Measurements from ENCODE around the gene COQ8A. TPM values are rescaled to one million over a fixed set of nuclear protein-coding genes. Genes with fewer than 3 reads are reported as not detected.

The COQ8A gene
- total and polyA plus RNA-seq, 2 donors (not counting 1 experiment from before 2014, with no cell fraction given) = 3.8 to 19.7 TPM

DNA sequence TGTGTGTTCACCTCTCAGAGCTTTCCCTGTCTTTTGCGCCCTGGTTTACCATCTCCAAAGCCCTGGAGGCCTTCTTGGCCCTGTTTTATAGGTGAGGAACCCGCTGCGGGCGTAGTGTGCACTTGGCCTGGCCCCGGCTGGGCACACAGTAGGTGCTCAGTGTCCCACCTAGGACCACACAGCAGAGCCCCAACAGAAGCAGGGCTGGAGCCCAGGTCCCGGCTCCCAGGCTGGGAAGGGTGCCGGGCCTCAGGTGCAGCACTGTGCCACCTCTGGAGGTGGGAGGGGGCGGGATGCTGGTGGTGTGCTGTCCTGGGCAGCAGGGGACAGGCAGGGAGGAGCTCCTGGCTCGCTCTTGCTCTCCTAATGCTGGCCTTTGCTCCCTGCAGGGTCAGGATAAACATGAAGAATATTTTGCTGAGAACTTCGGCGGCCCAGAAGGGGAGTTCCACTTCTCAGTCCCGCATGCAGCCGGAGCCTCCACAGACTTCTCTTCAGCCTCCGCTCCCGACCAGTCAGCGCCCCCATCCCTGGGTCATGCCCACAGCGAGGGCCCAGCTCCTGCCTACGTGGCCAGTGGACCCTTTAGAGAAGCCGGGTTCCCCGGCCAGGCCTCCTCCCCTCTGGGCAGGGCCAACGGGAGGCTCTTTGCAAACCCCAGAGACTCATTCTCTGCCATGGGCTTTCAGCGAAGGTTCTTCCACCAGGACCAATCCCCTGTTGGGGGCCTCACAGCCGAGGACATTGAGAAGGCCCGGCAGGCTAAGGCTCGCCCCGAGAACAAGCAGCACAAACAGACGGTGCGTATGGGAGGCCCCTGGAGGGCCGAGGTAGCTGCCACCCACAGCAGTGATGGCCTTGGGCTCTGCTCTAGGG is 24.8 kb downstream of the COQ8A start:
- Histone ChIP-seq H3K36me3 (ENCODE audit: control insufficient read depth, insufficient read depth, low read length) (no peaks in the 10 kb centered on the region), H3K4me3 (replicated peaks in 1 of 4; ENCODE audit: control extremely low read depth in 1 of 4, insufficient read depth in 1 of 4, low read depth in 3 of 4, low read length in 4 of 4) (no peak overlapping the region), H3K27me3 (ENCODE audit: control insufficient read depth, insufficient read depth, low read length) (no peaks in the 10 kb centered on the region), H3K4me2 (ENCODE audit: extremely low read depth, insufficient read depth, low read length) (no peak overlapping the region), H4K20me1 (ENCODE audit: control insufficient read depth, extremely low read depth, insufficient read depth, low read length) (no peaks in the 10 kb centered on the region), H3K9me3 (ENCODE audit: control insufficient read depth, insufficient read depth, low read depth, low read length) (no peaks in the 10 kb centered on the region), H3K79me2 (ENCODE audit: control insufficient read depth, insufficient read depth, low read length) (no peaks in the 10 kb centered on the region), H2AFZ (ENCODE audit: low read length) (no peak overlapping the region), H3K27ac (ENCODE audit: insufficient read depth, low read length) (no peak overlapping the region), H3K9ac (ENCODE audit: insufficient read depth, low read length) (no peak overlapping the region), H3K4me1 (ENCODE audit: control insufficient read depth, extremely low read depth, insufficient read depth, low read length) (no peaks in the 10 kb centered on the region)
- TF ChIP-seq EZH2 (IDR thresholded peaks at IDR 0.05; ENCODE audit: low read length, missing control alignments) = no peak
- TF ChIP-seq, protein P1, sequence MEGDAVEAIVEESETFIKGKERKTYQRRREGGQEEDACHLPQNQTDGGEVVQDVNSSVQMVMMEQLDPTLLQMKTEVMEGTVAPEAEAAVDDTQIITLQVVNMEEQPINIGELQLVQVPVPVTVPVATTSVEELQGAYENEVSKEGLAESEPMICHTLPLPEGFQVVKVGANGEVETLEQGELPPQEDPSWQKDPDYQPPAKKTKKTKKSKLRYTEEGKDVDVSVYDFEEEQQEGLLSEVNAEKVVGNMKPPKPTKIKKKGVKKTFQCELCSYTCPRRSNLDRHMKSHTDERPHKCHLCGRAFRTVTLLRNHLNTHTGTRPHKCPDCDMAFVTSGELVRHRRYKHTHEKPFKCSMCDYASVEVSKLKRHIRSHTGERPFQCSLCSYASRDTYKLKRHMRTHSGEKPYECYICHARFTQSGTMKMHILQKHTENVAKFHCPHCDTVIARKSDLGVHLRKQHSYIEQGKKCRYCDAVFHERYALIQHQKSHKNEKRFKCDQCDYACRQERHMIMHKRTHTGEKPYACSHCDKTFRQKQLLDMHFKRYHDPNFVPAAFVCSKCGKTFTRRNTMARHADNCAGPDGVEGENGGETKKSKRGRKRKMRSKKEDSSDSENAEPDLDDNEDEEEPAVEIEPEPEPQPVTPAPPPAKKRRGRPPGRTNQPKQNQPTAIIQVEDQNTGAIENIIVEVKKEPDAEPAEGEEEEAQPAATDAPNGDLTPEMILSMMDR (conservative IDR thresholded peaks at IDR 0.05 in 1 of 2, IDR thresholded peaks at IDR 0.05 in 1 of 2; ENCODE audit: low read depth in 1 of 2, low read length in 2 of 2) = no peak
- no peak for DNase-seq (ENCODE audit: low read depth in 2 of 2)

DNA sequence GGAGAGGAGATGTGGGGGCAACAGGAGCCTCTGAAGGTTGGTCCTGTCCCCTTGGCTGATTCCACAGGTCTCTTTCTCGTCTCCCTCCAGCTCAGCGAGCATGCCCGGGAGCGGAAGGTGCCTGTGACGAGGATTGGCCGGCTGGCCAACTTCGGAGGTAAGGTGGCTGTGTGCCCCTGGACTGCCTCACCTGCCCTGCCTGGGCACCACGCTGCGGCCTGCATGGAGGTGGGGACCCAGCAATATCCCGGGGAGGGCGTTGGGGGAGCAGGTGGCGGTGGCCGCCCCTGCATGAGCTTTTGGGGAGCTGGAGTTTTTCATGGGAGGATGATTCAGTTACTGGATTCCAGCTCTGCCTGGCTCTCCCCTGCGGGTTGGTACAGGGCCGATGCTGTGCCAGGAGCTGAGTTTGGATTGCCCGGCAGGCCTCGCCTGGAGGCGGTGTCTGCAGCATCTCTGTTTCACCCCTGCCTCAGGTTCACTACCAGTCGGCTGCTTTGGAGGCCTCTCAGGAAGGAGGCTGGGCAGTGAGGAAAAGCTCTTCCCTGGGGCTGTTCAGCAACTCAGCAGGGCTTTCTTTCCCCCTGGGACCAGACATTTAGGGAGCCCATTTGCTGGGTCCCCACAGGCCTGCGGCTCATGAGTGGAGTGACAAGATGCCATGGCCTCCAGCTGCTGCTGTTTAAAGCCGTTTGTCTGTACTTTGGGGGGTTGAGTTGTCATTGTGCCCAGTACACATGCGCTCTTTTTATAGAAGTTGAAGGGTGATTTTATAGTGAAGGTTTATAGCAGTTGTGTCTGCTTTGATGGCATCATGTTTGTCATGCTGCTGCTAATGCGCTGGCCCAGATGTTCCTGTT is 25.7 kb downstream of the COQ8A start:
- Histone ChIP-seq H3K27me3 (ENCODE audit: control insufficient read depth, insufficient read depth, low read length) (no peaks in the 10 kb centered on the region), H3K4me2 (ENCODE audit: extremely low read depth, insufficient read depth, low read length) (no peak overlapping the region), H3K36me3 (ENCODE audit: control insufficient read depth, insufficient read depth, low read length) (no peaks in the 10 kb centered on the region), H2AFZ (ENCODE audit: low read length) (no peak overlapping the region), H4K20me1 (ENCODE audit: control insufficient read depth, extremely low read depth, insufficient read depth, low read length) (no peaks in the 10 kb centered on the region), H3K4me1 (ENCODE audit: control insufficient read depth, extremely low read depth, insufficient read depth, low read length) (no peaks in the 10 kb centered on the region), H3K9ac (ENCODE audit: insufficient read depth, low read length) (no peak overlapping the region), H3K9me3 (ENCODE audit: control insufficient read depth, insufficient read depth, low read depth, low read length) (no peaks in the 10 kb centered on the region), H3K79me2 (ENCODE audit: control insufficient read depth, insufficient read depth, low read length) (no peaks in the 10 kb centered on the region), H3K4me3 (replicated peaks in 1 of 4; ENCODE audit: control extremely low read depth in 1 of 4, insufficient read depth in 1 of 4, low read depth in 3 of 4, low read length in 4 of 4) (no peak overlapping the region), H3K27ac (ENCODE audit: insufficient read depth, low read length) (no peak overlapping the region)
- DNase-seq (ENCODE audit: low read depth in 2 of 2) = no peak
- TF ChIP-seq, protein P1 (conservative IDR thresholded peaks at IDR 0.05 in 1 of 2, IDR thresholded peaks at IDR 0.05 in 1 of 2; ENCODE audit: low read depth in 1 of 2, low read length in 2 of 2) = no peak
- no peak for TF ChIP-seq EZH2 (IDR thresholded peaks at IDR 0.05; ENCODE audit: low read length, missing control alignments)

DNA sequence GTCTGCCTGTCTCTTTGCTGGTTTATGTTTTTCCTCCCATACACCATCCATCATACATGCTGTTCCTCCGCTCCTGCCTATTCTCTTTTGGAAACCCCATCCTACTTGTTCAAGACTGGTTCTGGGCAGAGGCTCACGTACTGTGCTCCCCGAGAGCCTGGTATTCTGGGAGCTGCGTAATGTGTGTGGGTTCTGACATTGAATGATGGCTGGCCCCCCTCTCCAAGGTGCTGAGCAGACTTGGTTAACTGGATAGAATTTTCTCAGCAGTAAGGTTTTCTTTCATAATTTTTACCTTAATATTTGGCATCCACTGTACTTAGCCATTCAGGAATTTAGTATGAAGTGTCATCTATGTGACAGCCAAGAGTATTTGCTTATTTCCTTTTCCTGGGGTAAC is 26.6 kb downstream of the COQ8A start:
- no peak for DNase-seq (ENCODE audit: low read depth in 2 of 2)
- Histone ChIP-seq H3K4me3 (replicated peaks in 1 of 4; ENCODE audit: control extremely low read depth in 1 of 4, insufficient read depth in 1 of 4, low read depth in 3 of 4, low read length in 4 of 4) (no peak overlapping the region), H4K20me1 (ENCODE audit: control insufficient read depth, extremely low read depth, insufficient read depth, low read length) (no peaks in the 10 kb centered on the region), H3K9ac (ENCODE audit: insufficient read depth, low read length) (no peak overlapping the region), H3K4me1 (ENCODE audit: control insufficient read depth, extremely low read depth, insufficient read depth, low read length) (no peaks in the 10 kb centered on the region), H3K36me3 (ENCODE audit: control insufficient read depth, insufficient read depth, low read length) (no peaks in the 10 kb centered on the region), H2AFZ (ENCODE audit: low read length) (no peak overlapping the region), H3K27ac (ENCODE audit: insufficient read depth, low read length) (no peak overlapping the region), H3K9me3 (ENCODE audit: control insufficient read depth, insufficient read depth, low read depth, low read length) (no peaks in the 10 kb centered on the region), H3K4me2 (ENCODE audit: extremely low read depth, insufficient read depth, low read length) (no peak overlapping the region), H3K27me3 (ENCODE audit: control insufficient read depth, insufficient read depth, low read length) (no peaks in the 10 kb centered on the region), H3K79me2 (ENCODE audit: control insufficient read depth, insufficient read depth, low read length) (no peaks in the 10 kb centered on the region)
- TF ChIP-seq, protein P1 (conservative IDR thresholded peaks at IDR 0.05 in 1 of 2, IDR thresholded peaks at IDR 0.05 in 1 of 2; ENCODE audit: low read depth in 1 of 2, low read length in 2 of 2) = no peak
- TF ChIP-seq EZH2 (IDR thresholded peaks at IDR 0.05; ENCODE audit: low read length, missing control alignments) = no peak

Data from fibroblast of lung (primary cell).